ENCODE results near the gene LSP1. TPM values are rescaled to one million over a fixed set of nuclear protein-coding genes. Genes with fewer than 3 reads are reported as not detected.

Gene LSP1
- total RNA-seq, 4 donors from 2014 or later: 10.3 to 36.5 (median 35.4) TPM

GRCh38 chr11:1893581-1894359 is 40.9 kb downstream of the LSP1 start:
- Histone ChIP-seq H3K4me3 (no peak overlapping the region), H3K27me3 (peaks cover 0 to 10% (median 0%) of the 10 kb centered on the region in 4 donors), H3K4me1 (peaks cover 0 to 4% (median 2%) of the 10 kb centered on the region in 4 donors), H3K27ac (replicated peaks in 1 of 4) (no peak overlapping the region), H3K36me3 (peaks cover 0 to 2% (median 0%) of the 10 kb centered on the region in 4 donors), H3K9me3 (no peaks in the 10 kb centered on the region)
- intact Hi-C loops (cut with DNase I): loop anchor here (1.0 kb wide), 2 partner anchors 23 to 46 kb away; no protein-coding TSS in a partner anchor
- 82% methylated on average over 5 of the region's 5 CpGs for WGBS
- no peak for DNase-seq (ENCODE audit: extremely low spot score)
- no peak for TF ChIP-seq CTCF (IDR thresholded peaks at IDR 0.05)
- TF ChIP-seq POLR2A (IDR thresholded peaks at IDR 0.05; ENCODE audit: low read depth): no peak
- TF ChIP-seq EP300 (IDR thresholded peaks at IDR 0.05): no peak
- no peak for TF ChIP-seq POLR2AphosphoS5 (IDR thresholded peaks at IDR 0.05)

GRCh38 chr11:1894759-1895158 is 41.9 kb downstream of the LSP1 start:
- intact Hi-C loops (cut with DNase I): loop anchor here (1.0 kb wide), 1 partner anchor 45 kb away; no protein-coding TSS in a partner anchor
- Histone ChIP-seq H3K36me3 (no peaks in the 10 kb centered on the region), H3K27ac (replicated peaks in 1 of 4) (no peak overlapping the region), H3K4me3 (no peak overlapping the region), H3K9me3 (no peaks in the 10 kb centered on the region), H3K27me3 (peaks cover 0 to 10% (median 0%) of the 10 kb centered on the region in 4 donors), H3K4me1 (peaks cover 0 to 4% (median 2%) of the 10 kb centered on the region in 4 donors)
- DNase-seq (ENCODE audit: extremely low spot score): no peak
- WGBS: 90% methylated on average over 11 of the region's 11 CpGs
- TF ChIP-seq POLR2A (IDR thresholded peaks at IDR 0.05; ENCODE audit: low read depth): no peak
- TF ChIP-seq CTCF (IDR thresholded peaks at IDR 0.05): no peak
- no peak for TF ChIP-seq EP300 (IDR thresholded peaks at IDR 0.05)
- TF ChIP-seq POLR2AphosphoS5 (IDR thresholded peaks at IDR 0.05): no peak

- H3K27ac ChIP-seq (replicated peaks in 1 of 4): no peak overlapping the region
- H3K36me3 ChIP-seq: no peaks in the 10 kb centered on the region
- no peak for DNase-seq (ENCODE audit: extremely low spot score)
- TF ChIP-seq CTCF (IDR thresholded peaks at IDR 0.05): no peak
- TF ChIP-seq EP300 (IDR thresholded peaks at IDR 0.05): no peak
- TF ChIP-seq POLR2A (IDR thresholded peaks at IDR 0.05; ENCODE audit: low read depth): no peak
- TF ChIP-seq POLR2AphosphoS5 (IDR thresholded peaks at IDR 0.05): no peak
- H3K9me3 ChIP-seq: no peaks in the 10 kb centered on the region
- H3K4me1 ChIP-seq: no peaks in the 10 kb centered on the region
- intact Hi-C loops (cut with DNase I): no loop called here
- 66% methylated on average over 10 of the region's 10 CpGs for WGBS
- no peak overlapping the region for H3K4me3 ChIP-seq
- H3K27me3 ChIP-seq: no peaks in the 10 kb centered on the region
Measured at GRCh38 chr11:1896468-1896867, 43.6 kb downstream of the LSP1 start.

GRCh38 chr11:1896923-1897322 is 44.0 kb downstream of the LSP1 start:
- H3K27me3 ChIP-seq: no peaks in the 10 kb centered on the region
- H3K9me3 ChIP-seq: no peaks in the 10 kb centered on the region
- H3K27ac ChIP-seq (replicated peaks in 1 of 4): no peak overlapping the region
- no peak overlapping the region for H3K4me3 ChIP-seq
- H3K4me1 ChIP-seq: no peaks in the 10 kb centered on the region
- no peaks in the 10 kb centered on the region for H3K36me3 ChIP-seq
- DNase-seq (ENCODE audit: extremely low spot score): no peak
- WGBS: 71% methylated on average over 12 of the region's 12 CpGs
- intact Hi-C loops (cut with DNase I): no loop called here
- TF ChIP-seq POLR2AphosphoS5 (IDR thresholded peaks at IDR 0.05) (no peak), POLR2A (IDR thresholded peaks at IDR 0.05; ENCODE audit: low read depth) (no peak), EP300 (IDR thresholded peaks at IDR 0.05) (no peak), CTCF (IDR thresholded peaks at IDR 0.05) (no peak)
